GM12873 (cell line): Measurements from ENCODE around the gene PRRX1.

Source experiments
- CTCF ChIP-seq: IDR thresholded peaks from 2 replicates; pipeline ENCODE4 v1.5.1; 2012; ENCODE audit warnings: low read depth, mild to moderate bottlenecking, moderate library complexity, low read length, control low read depth; ENCODE audit not compliant: insufficient read depth; ENCODE audit errors: missing control alignments

PRRX1 gene

GRCh38 chr1:170666541-170667254 lies 2.8 kb downstream of the PRRX1 start:
- TF ChIP-seq CTCF: no peak

GRCh38 chr1:170668209-170669106 lies 4.5 kb downstream of the PRRX1 start:
- no peak for TF ChIP-seq CTCF

- TF ChIP-seq CTCF: no peak
Measured at GRCh38 chr1:170669107-170669445, 5.1 kb downstream of the PRRX1 start.

GRCh38 chr1:170669586-170670530 lies 5.9 kb downstream of the PRRX1 start:
- no peak for TF ChIP-seq CTCF

- peak; percentile 70 for TF ChIP-seq CTCF
Measured at GRCh38 chr1:170670802-170671628, 7.1 kb downstream of the PRRX1 start.

GRCh38 chr1:170671629-170671963 lies 7.7 kb downstream of the PRRX1 start:
- no peak for TF ChIP-seq CTCF
